HG03565 (cell line): Measurements from ENCODE around the gene CFAP65.

Experiments
- ATAC-seq: cut with Tn5 transposase; IDR thresholded peaks from one replicate; pipeline ENCODE4 v1.9.1; 2021; ENCODE audit warnings: mild to moderate bottlenecking, moderate library complexity; ENCODE audit not compliant: unreplicated experiment

Gene CFAP65

DNA sequence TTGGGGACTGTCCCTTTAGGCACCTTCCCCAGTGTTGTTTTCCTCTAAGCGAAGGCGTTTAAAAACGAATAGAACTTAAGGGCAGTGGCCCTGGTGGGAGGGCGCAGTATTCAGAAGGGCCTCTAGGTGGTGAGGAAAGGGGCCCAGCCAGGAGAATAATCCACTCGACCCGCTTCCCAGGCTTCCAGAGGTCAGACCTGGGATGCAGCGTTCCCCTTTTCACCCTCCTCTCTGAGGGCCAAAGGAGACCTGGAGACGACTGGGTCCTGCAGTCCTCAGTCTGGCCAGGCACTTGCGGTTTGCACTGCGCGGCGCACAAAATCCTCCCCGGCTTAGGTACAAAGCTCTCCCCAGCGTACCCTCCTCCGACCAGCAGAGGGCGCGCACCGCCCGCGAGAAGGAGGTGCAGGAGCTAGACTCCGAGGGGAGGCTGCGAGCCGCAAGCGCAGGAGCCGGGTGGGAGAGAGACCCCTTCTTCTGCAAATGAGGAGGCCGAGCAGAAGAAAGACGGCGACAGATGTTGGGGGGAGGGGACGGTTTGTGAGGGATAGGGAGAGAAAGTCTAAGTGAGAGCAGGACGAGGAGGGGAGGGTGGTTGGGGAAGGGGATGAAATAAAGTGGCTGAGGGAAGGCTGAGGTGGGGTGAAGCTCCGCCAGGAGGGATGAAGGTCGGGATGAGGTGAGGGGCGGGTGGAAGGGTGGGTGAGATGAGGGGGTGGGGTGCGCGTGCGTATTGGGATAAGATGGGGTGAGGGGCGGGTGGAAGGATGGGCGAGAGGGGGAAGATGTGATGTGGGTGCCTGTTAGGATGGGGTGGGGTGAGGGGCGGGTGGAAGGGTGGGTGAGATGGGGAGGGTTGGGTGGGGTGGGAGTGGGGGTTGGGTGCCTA is 61.2 kb downstream of the CFAP65 start:
- ATAC-seq: peak; percentile 87

DNA sequence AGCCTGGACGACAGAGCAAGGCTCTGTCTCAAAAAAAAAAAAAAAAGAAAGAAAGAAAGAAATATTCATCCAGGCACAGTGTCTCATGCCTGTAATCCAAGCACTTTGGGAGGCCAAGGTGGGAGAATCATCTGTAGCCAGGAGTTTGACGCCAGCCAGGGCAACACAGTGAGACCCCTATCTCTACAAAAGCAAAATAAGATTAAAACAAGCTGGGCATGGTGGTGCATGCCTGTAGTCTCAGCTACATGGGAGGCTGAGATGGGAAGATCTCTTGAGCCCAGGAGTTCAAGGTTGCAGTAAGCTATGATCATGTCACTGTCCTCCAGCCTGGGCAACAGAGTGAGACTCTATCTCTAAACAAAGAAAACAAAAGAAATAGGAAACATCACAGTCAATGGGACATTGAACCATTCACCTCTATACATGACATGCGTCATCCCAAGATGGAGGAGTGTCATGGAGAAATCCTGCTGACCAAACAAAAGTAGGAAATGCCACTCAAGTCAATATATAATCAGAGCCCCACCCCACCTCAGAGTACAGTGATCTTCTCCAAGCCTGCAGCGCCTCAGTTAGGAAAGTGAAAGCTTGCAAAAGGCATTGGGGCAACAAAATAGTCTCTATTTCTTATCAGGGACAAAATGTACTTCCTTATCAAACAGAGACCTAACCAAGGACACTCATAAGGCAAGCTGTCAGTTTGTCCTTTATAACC is 66.1 kb downstream of the CFAP65 start:
- no peak for ATAC-seq

DNA sequence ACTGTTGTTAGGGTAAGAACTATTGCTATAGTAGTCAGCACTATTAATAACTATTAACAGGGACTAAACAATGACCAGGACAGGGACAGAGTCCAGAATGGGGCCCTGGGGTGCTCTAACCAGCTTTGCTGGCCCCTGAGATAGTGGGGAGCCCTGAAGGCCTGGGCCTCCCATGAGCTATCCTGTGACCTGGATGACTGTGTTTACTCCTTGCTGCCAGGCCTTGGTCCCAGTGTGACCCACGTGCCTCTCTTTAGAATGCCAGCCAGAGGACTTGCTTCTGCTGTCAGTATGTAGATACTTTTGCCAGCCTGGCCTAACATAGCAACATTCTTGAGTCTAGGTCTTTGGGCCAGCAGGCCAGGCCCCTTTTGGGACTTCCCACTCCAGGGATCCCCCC is 70.4 kb downstream of the CFAP65 start:
- ATAC-seq: no peak

DNA sequence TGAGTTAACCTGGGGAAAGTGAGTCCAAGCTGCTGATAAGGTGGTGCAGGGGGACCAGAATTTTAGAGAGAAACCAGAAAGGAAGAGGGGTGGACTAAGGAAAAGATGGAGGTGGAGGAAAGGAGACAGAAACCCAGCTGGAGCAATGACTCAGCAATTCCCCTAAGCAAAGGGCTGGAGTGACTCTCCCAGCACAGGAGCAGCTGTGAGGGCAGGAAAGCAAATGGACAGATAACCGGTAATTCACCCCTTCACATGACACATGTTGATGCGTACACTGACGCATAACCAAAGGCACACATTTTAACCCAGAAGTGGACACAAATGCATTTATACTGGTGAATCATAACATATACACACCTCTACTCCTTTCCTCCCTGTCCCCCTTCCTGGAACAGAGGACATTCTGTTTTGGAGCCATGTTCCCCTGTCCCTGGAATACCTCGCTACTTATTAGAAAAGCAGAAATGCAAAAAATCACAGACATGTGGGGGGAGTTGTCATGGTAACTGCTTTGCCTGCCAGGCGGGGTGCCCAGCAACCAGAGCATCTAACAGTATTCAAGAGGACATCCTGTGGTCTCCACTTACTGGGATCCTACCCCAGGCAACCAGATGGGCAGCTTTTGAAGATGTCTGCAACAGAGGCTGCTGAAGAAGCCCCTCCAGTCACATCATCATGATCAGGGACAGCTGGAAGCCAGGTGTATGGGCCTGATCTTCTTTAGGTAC is 77.1 kb downstream of the CFAP65 start:
- ATAC-seq: no peak

DNA sequence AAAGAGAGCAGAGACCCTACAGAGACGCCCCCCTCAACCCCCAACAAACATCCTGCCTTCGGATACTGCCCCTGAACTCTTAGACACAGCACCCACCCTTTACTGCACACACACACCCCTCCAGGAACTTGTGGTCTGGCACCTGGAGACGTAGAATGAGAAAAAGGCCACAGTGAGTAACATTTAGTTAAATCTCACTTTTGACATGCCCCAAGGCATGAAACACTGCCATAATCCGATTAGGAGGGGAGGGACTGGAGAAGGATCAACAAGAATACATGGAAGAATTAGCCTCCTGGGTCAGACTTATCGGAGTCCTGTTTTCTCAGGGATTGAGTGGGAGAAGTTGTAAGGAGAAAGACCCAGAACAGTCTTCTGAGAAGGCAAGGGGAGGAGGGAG is 77.7 kb downstream of the CFAP65 start:
- no peak for ATAC-seq

DNA sequence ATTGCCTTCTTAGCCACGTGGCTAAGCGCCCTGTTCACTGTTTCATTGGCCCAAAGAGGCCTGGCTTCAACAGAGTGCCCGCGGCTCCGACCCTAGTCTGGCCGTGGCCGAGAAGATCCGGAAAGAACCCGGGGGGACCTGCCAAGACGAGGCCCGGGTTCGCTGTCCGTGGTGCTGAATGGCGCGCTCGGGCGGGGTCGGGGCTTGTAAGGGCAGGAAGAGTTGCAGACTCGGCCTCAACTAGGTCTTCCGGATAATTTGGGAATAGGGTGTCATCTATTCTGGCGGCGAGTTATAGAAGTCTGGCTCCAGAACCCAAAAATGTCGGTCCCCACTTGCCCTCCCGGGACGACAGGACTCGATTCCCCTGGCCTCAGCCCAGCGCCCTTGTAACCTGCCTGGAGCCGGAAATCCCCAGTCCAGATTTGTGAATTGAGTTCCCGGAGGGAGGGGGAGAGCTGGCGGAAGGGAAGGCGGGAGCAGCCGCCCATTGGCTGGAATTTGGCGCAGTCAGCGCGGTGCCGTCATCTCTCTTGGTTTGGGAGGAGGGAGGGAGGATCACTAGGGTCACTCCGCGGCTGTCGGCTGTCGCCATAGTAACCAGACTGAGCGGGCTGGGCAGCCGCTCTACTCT is 78.3 kb downstream of the CFAP65 start:
- ATAC-seq: no peak

DNA sequence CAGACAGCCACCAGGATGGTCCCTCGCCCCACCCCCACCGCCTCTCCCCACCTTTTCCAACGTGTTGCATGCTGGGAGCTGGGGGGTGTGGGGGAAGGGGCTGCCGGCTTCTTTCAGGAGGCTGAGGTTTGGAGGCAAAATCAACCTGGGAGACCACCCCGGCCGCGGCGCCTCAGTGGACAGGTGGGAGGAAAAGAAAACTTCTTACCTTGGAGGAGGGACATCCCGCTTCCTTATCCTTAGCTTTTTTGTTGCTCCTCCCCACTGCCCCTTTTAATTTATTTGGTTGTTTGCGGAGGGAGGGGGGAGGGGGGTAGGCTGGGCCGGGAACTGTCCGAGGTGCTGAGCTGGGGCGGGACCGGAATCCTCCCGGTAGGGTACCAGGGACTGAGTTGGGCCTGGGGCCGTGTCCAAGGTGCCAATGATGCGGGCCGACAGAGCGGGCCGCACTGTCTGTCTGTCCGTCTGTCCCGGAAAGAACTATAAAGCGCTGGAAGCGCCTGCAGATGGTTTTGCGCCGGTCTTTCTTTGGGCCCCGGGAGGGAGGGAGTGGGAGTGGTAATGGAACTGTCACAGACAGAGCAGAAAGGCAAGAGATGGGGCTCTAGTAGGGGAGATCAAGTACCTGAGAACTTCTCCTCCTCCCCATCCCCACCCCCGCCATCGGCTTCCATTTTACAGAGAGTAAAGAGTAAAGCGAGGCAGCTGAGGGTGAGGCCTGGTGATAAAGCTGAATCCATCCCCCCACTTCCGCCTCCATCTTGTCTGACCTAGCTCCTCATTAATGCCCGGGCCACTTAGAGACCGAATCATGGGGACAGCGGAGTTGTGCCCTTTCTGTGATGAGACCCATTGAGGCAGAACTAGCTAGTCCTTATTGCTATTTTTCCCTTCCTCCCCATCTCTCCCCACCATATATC is 79.4 kb downstream of the CFAP65 start:
- no peak for ATAC-seq

DNA sequence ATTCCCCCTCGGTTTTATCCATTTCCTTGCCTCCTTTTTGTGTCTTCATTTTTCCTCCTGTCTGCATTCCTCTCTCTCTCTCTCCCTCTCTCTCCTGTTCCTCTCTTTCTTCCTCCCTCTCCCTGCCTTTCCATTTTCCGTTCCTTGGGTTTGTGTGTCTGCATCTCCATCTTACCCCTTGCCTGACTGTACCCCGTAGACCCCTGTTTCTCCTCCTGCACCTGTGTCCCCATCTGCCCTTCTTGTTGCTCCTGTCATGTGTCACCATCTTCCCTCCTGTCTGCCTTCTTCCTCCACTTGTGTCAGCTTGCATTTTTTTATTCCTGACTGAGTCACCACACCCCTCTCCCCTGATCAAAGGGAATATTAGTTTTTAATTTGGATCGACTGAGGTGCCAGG is 80.1 kb downstream of the CFAP65 start:
- ATAC-seq: no peak

DNA sequence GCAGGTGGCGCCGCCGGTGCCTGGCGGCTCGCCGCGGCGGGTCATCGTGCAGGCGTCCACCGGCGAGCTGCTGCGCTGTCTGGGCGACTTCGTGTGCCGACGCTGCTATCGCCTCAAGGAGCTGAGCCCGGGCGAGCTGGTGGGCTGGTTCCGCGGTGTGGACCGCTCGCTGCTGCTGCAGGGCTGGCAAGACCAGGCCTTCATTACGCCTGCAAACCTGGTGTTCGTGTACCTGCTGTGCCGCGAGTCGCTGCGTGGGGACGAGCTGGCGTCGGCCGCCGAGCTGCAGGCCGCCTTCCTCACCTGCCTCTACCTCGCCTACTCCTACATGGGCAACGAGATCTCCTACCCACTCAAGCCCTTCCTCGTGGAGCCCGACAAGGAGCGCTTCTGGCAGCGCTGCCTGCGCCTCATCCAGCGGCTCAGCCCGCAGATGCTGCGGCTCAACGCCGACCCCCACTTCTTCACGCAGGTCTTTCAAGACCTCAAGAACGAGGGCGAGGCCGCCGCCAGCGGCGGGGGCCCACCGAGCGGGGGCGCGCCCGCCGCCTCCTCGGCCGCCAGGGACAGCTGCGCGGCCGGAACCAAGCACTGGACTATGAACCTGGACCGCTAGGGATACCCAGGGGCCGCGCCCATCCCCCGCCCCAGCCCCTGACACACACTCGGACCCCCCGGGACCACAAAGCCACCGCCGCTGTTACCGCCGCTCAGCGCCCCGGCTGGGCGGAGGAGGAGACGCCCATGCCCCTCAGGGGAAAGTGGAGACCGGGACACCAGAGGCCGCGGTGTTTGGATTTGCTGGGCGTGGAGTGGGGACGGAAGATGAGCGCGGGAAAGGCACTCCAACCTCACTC is 80.8 kb downstream of the CFAP65 start:
- no peak for ATAC-seq

DNA sequence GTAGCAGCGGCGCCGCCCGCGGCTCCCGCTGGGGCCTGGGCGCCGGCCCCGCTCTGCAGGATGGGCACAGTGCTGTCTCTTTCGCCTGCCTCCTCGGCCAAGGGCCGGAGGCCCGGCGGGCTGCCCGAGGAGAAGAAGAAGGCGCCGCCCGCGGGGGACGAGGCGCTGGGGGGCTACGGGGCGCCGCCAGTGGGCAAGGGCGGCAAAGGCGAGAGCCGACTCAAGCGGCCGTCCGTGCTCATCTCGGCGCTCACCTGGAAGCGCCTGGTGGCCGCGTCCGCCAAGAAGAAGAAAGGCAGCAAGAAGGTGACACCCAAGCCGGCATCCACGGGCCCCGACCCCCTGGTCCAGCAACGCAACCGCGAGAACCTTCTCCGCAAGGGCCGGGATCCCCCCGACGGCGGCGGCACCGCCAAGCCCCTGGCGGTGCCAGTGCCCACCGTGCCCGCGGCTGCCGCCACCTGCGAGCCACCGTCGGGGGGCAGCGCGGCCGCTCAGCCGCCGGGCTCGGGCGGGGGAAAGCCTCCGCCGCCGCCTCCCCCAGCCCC is 81.5 kb downstream of the CFAP65 start:
- peak; percentile 14 for ATAC-seq

DNA sequence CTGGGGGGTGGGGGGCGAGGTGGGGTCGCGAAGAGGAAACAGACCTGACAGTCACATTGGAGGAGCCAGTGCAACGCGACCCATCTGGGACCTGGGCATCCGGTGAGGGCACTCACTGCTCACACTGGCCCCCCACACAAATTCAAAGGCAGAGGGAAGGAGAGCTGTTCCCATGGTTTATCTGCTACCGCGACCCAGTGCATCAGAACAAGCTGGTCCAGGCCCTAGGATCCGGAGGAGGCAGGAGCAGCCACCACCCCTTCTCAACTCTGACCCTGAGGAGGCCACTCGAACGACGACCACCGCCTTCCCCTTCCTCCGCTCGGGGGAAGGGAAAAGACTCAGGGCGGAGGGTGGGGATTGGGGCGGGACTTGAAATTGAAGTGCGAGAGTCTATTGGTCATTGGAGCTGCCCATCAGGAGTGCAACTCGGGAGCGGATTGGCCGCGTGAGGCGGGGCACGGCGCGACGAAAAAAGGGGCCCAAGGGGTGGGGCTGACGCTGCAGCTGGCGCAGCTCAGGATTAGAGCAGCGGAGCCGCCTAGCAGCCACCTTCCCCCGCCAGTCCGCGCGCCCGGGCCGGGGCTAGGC is 82.1 kb downstream of the CFAP65 start, which contains the start of gene CDK5R2:
CDK5R2 (plus strand) TSS at position 526 of the 591 bp plus-strand sequence. CDS start 155 bp downstream, outside the sequence.
- peak; percentile 94 for ATAC-seq

DNA sequence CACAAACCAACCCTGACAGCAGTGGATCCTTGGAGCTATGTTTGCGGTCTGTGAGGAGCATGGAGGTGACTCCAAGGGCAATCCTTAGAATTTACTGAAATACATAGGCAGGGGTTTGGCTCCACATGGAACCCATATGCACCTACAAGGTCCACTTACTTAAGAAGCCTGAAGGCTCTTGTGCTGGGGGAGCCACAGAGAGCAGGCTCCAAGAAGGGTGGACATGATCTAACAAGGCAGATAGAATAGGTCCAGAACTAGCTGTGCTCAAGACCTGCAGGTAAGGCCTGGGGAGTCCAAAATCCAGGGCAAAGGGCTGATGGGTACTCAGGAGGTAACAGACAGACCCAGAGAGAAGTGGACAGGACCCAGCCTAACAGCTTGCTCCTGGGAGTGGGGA is 83.0 kb downstream of the CFAP65 start:
- no peak for ATAC-seq

DNA sequence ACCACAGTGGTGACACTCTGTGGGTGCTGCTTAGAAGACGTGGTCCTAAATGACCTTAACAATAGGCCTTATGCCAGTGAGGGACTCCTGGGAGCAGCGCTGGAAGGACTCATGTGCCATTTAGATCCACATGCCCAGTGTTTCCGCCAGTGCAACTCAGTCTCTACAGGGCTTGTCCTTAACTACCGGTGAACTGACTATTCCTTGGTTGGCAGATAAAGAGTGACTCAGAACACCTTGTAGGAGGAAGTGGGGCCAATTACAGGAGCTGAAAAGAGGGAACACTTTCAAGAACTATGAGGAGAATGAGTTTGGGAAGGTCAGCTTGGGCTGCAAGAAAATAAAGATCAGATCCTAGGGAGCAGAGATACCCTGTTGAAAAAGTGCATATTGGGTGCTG is 83.6 kb downstream of the CFAP65 start:
- ATAC-seq: no peak

DNA sequence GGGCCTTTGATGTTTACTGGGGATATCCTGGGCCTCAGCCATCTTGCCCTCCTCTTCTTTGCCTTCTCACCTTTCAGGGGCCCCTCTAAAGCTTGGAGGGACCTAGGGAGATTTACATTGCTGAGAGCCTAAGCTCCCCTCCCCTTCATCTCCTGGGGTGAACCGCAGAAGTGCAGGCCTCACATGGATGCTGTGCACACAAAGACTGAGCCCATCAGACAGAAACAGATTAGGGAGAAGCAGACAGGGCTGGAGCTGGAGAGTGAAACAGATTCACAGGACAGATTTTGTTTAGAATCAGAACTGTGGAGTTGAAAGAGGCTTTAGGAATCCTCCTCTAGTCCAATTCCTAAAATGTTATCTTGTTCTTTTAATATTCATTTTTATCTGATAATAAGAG is 85.3 kb downstream of the CFAP65 start:
- no peak for ATAC-seq

DNA sequence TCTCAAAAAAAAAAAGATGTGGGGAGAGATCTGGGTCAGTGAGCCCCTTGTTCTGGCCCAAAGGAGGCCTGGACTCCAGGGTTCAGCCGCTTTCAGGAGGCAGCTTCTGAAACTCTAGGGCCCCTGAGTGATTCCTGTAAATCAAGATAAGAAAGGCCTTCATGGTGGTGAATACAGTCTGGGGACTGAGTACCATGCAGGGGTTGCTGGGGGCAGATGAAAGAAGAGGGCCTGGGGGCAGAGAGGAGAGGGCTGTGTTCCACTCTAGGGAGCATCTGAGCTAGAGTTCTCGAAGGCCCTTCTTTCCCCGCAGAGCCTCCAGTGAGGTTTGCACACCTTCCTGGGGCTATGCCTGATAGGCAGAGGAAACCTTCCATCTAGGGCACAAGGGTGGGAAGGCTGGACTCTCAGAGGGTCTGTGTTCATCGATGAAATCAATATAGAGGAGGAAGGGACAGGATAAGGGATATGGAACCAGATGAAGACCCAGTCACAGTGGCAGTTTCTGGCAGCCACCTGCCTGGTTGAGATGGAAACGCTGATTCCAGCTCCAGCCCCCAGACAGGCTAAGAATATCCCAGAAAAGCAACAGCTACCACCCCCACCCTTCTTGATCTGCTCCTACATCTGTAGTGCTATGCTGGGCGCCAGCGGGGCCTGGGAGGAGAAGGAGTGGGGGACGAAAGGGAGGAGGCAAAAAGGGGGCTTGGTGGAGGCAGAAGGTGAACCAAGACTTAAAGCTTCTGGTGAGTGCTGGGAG is 86.6 kb downstream of the CFAP65 start:
- no peak for ATAC-seq

DNA sequence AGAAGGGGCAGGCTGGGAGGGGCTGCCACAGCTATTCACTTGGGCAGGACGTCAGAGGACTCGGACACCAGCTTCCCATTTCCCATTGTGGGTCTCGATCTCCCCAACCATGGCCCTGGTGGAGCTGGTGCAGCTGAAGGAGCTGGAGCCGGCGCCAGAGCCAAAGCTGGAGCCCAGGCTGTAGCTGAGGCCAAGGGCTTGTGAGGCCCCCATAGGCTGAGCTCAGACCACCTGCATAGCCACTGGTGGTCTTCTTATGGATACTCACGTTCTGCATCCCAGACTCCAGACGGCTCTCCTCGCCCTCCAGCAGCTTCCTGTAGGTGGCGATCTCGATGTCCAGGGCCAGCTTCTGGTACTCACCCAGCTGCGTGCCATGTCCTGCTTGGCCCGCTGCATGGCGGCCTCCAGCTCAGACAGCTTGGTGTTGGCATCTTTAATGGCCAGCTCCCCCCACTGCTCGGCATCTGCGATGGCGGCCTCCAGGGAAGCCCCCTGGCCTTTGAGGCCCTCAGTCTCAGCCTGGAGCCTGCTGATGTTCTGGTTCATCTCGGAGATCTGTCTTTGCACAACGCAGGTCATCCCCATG is 87.9 kb downstream of the CFAP65 start:
- no peak for ATAC-seq
